Endodermal cell (in vitro differentiated cells): ENCODE results near the gene HDAC4. TPM values are rescaled to one million over a fixed set of nuclear protein-coding genes. Genes with fewer than 3 reads are reported as not detected.

Experiments used
- DNase-seq: peaks from one replicate; pipeline ENCODE4 v3.0.0-alpha.2; 2017
- H3K27ac ChIP-seq: 2 replicates; pipeline ENCODE4 v1.5.1; 2013; ENCODE audit warnings: mild to moderate bottlenecking, low read depth, low read length, moderate library complexity
- H3K27me3 ChIP-seq: 2 replicates; pipeline ENCODE4 v1.6.1; 2013; ENCODE audit warnings: mild to moderate bottlenecking, low read length, moderate library complexity; ENCODE audit not compliant: insufficient read depth, control insufficient read depth, poor library complexity, severe bottlenecking
- H3K36me3 ChIP-seq: 2 replicates; pipeline ENCODE4 v1.7.0; 2013; ENCODE audit warnings: mild to moderate bottlenecking, low read length, moderate library complexity; ENCODE audit not compliant: control insufficient read depth, insufficient read depth
- H3K4me1 ChIP-seq: one replicate; pipeline ENCODE4 v1.7.0; 2013; ENCODE audit warnings: low read length; ENCODE audit not compliant: control insufficient read depth, insufficient read depth
- H3K4me3 ChIP-seq: 2 replicates; pipeline ENCODE4 v1.5.1; 2013; ENCODE audit warnings: mild to moderate bottlenecking, low read length, moderate library complexity
- H3K9ac ChIP-seq: 2 replicates; pipeline ENCODE4 v1.6.1; 2013; ENCODE audit warnings: mild to moderate bottlenecking, low read length, moderate library complexity; ENCODE audit not compliant: poor library complexity, severe bottlenecking; ENCODE audit errors: extremely low read depth
- H3K9me3 ChIP-seq: 2 replicates; pipeline ENCODE4 v1.6.1; 2013; ENCODE audit warnings: mild to moderate bottlenecking, low read length, moderate library complexity; ENCODE audit not compliant: control insufficient read depth
- H3K27ac Mint-ChIP-seq: 2 replicates; pipeline ENCODE4 v1.8.0; 2020; ENCODE audit warnings: mixed read lengths
- H3K27me3 Mint-ChIP-seq: 2 replicates; pipeline ENCODE4 v1.8.0; 2021; ENCODE audit warnings: mild to moderate bottlenecking, mixed read lengths; ENCODE audit not compliant: insufficient read depth
- H3K36me3 Mint-ChIP-seq: 2 replicates; pipeline ENCODE4 v1.8.0; 2020; ENCODE audit warnings: low read depth, mixed read lengths
- H3K4me1 Mint-ChIP-seq: 2 replicates; pipeline ENCODE4 v1.8.0; 2020; ENCODE audit warnings: mixed read lengths
- H3K4me3 Mint-ChIP-seq: 2 replicates; pipeline ENCODE4 v1.8.0; 2020; ENCODE audit warnings: mild to moderate bottlenecking, moderate library complexity, mixed read lengths
- H3K9me3 Mint-ChIP-seq: 2 replicates; pipeline ENCODE4 v1.8.0; 2020; ENCODE audit warnings: mild to moderate bottlenecking, mixed read lengths
- CTCF ChIP-seq: fragments of 200-600 bp; sonication (generic); conservative IDR thresholded peaks from 2 replicates; pipeline ENCODE4 v1.5.0; 2021; ENCODE audit warnings: antibody characterized with exemption, mild to moderate bottlenecking
- WGBS, 2 experiments: methylation state at CpG; one replicate each; pipeline versions ENCODE4 v1.1.5 to v1.1.7; 2013; ENCODE audit warnings: missing lambda C conversion rate in 2 of 2, mixed read lengths in 1 of 2; ENCODE audit not compliant: insufficient coverage in 1 of 2, insufficient read length in 1 of 2; 5-methylcytosine and 5-hydroxymethylcytosine counted together
- total RNA-seq, 2 donors: library from RNA; stranded (reverse); fragmentation: NEBNext Ultra II Directional in 1 of 2; extraction: Animal tissue kit (Norgen Biotek cat#: 25700) in 1 of 2; gene quantifications; 2 replicates in 1 of 2; 3 replicates in 1 of 2; pipeline ENCODE4 v1.2.1, GENCODE V29; 2021

Gene HDAC4
- total RNA-seq, 2 donors from 2014 or later, result 45.7 to 51.2 TPM

- H3K4me3 ChIP-seq, result no peak overlapping the region
- H3K4me3 Mint-ChIP-seq, result no peak overlapping the region
- no peaks in the 10 kb centered on the region for H3K9me3 Mint-ChIP-seq
- no peaks in the 10 kb centered on the region for H3K27me3 Mint-ChIP-seq
- no peak overlapping the region for H3K27ac ChIP-seq
- H3K9ac ChIP-seq, result no peak overlapping the region
- no peak for DNase-seq
- peak overlapping the region; percentile 27 for H3K27ac Mint-ChIP-seq
- peaks cover under 1% of the 10 kb centered on the region for H3K36me3 ChIP-seq
- H3K9me3 ChIP-seq, result no peaks in the 10 kb centered on the region
- H3K36me3 Mint-ChIP-seq, result peaks cover 4% of the 10 kb centered on the region
- H3K4me1 Mint-ChIP-seq, result peaks cover 9% of the 10 kb centered on the region
- no peaks in the 10 kb centered on the region for H3K4me1 ChIP-seq
- no peaks in the 10 kb centered on the region for H3K27me3 ChIP-seq
- no peak for TF ChIP-seq CTCF
- WGBS, 2 experiments, result 91 to 94% methylated on average over 11 to 20 of the region's 20 CpGs
Observed at GRCh38 chr2:239378918-239379640, 21.7 kb downstream of the HDAC4 start.

DNA sequence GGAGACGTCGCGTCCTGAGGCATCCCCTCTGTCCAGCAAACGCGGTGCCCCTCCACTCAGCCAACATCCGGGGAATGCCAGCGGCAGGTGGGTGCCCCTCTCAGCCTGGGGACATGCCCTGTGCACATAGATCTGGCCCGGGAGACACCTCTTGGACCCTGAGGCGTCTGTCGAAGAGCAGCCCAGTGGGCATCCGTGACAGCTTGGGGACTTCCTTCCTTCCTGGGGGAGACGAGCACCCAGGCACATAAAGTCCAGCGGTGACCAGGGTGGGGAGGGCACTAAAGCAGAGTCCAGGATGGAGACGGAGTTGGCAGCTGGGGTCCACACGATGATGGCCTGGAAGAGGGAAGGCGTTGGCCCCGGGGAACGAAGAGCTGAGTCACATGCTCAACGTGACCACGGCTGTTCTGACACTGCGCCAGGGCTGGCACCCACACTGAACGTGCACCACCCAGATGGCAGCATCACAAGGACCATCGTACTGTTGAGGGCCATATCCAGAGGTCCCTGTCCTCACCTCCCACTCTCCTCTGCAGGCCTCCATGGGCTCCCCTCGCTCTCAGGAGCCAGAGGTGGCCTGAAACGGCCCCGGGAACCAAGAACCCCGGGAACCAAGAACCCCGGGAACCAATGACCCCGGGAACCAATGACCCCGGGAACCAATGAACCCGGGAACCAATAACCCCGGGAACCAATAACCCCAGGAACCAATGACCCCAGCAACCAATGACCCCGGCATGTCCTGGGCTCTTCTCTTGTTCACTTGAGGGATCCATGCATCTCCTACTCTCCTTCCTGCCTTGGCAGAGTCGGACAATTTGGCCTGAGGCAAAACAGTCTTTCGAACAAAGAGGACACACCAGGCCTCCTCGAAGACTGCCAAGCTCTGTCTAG lies 22.6 kb downstream of the HDAC4 start:
- peaks cover 9% of the 10 kb centered on the region for H3K4me1 Mint-ChIP-seq

GRCh38 chr2:239377591-239377990 lies 23.2 kb downstream of the HDAC4 start:
- Mint-ChIP-seq H3K4me3 (no peak overlapping the region), H3K4me1 (peaks cover 9% of the 10 kb centered on the region), H3K27me3 (no peaks in the 10 kb centered on the region), H3K36me3 (peaks cover 4% of the 10 kb centered on the region), H3K9me3 (no peaks in the 10 kb centered on the region), H3K27ac (peak overlapping the region; percentile 77)
- Histone ChIP-seq H3K4me3 (no peak overlapping the region), H3K27me3 (no peaks in the 10 kb centered on the region), H3K9ac (no peak overlapping the region), H3K4me1 (no peaks in the 10 kb centered on the region), H3K27ac (no peak overlapping the region), H3K36me3 (peaks cover 5% of the 10 kb centered on the region), H3K9me3 (no peaks in the 10 kb centered on the region)
- 93 to 99% methylated on average over 7 to 10 of the region's 10 CpGs for WGBS, 2 experiments
- no peak for TF ChIP-seq CTCF
- DNase-seq, result no peak

More for the DNA sequence above, 22.6 kb downstream of the HDAC4 start:
- TF ChIP-seq CTCF, result no peak
- WGBS, 2 experiments, result 93 to 98% methylated on average over 23 to 36 of the region's 36 CpGs
- Histone ChIP-seq H3K36me3 (peaks cover 5% of the 10 kb centered on the region), H3K27me3 (no peaks in the 10 kb centered on the region), H3K9ac (no peak overlapping the region), H3K9me3 (no peaks in the 10 kb centered on the region), H3K4me3 (no peak overlapping the region), H3K4me1 (no peaks in the 10 kb centered on the region), H3K27ac (no peak overlapping the region)
- Mint-ChIP-seq H3K27me3 (no peaks in the 10 kb centered on the region), H3K36me3 (peaks cover 4% of the 10 kb centered on the region), H3K27ac (peak overlapping the region; percentile 77), H3K4me3 (no peak overlapping the region), H3K9me3 (no peaks in the 10 kb centered on the region)
- DNase-seq, result no peak
